AG10803 (cell line): ENCODE results near the gene PLPP2.
"Not testable (repeated sequence)": the region's sequence is repeated elsewhere in the genome, so short reads cannot be mapped to it uniquely, and the experiment has no call there.

Experiments
- DNase-seq: peaks from one replicate; pipeline ENCODE4 v3.0.0; 2010; ENCODE audit warnings: low read depth
- H3K4me3 ChIP-seq: 2 replicates; pipeline ENCODE4 v1.5.1; 2011; ENCODE audit warnings: mild to moderate bottlenecking, low read length, control low read depth
- TF ChIP-seq, protein P1 (sequence below): conservative IDR thresholded peaks from 2 replicates; pipeline ENCODE4 v1.5.1; 2011; ENCODE audit warnings: mild to moderate bottlenecking, low read length, control low read depth, inconsistent platforms

The PLPP2 gene

DNA sequence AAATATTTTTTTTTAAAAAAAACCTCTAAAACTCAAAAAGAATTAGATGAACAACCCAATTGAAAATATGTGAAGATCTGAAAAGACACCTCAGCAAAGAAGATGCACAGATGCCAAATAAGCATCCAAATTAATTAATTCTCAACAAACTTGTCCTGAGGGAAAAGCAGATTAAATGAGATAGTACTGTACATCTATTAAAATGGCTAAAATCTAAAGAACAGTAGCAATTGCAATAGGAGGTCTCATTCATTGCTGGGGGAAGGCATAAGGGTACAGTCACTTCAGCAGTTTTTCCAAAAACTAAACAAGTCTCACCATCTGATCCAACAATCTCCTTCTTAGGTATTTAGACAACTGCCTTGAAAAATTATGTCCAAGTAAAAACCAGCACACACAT, 22.0 kb downstream of the PLPP2 start:
- no peak for DNase-seq
- TF ChIP-seq, protein P1, sequence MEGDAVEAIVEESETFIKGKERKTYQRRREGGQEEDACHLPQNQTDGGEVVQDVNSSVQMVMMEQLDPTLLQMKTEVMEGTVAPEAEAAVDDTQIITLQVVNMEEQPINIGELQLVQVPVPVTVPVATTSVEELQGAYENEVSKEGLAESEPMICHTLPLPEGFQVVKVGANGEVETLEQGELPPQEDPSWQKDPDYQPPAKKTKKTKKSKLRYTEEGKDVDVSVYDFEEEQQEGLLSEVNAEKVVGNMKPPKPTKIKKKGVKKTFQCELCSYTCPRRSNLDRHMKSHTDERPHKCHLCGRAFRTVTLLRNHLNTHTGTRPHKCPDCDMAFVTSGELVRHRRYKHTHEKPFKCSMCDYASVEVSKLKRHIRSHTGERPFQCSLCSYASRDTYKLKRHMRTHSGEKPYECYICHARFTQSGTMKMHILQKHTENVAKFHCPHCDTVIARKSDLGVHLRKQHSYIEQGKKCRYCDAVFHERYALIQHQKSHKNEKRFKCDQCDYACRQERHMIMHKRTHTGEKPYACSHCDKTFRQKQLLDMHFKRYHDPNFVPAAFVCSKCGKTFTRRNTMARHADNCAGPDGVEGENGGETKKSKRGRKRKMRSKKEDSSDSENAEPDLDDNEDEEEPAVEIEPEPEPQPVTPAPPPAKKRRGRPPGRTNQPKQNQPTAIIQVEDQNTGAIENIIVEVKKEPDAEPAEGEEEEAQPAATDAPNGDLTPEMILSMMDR: no peak
- H3K4me3 ChIP-seq: no peak overlapping the region

DNA sequence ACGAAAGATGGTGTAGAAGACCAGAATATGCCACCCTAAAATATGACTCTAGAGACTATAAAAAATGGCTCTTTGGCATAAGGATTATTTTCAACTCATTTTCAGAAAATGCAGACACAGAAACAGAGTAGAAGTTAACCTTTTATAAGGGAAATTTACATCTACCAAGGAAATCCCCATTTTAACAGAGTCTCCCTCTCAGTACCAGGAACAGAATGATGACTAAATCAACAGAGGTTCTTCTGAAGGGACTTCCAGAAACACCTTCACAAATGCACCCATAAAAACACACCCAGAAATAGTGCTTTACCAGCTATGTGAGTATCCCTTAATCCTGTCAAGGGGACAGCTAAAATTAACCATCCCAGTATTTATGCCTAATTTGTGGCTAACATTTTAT, 29.1 kb downstream of the PLPP2 start:
- TF ChIP-seq, protein P1: no peak
- no peak for DNase-seq
- H3K4me3 ChIP-seq: no peak overlapping the region

DNA sequence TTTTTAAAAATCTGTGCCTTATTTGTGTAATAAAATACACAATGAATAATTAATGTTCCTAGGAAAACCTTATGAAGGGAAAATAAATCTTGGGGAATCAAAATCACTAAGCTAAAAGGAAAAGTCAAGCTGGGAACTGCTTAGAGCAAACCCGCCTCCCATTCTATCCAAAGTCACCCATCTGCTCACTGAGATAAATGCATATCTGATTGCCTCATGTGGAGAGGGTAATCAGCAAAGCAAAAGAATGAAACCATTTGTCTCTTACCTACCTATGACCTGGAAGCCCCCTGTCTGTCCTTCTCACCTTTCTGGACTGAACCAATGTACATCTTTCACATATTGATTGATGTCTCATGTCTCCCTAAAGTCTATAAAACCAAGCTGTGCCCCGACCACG, 34.4 kb downstream of the PLPP2 start:
- not testable (repeated sequence) for H3K4me3 ChIP-seq, DNase-seq

DNA sequence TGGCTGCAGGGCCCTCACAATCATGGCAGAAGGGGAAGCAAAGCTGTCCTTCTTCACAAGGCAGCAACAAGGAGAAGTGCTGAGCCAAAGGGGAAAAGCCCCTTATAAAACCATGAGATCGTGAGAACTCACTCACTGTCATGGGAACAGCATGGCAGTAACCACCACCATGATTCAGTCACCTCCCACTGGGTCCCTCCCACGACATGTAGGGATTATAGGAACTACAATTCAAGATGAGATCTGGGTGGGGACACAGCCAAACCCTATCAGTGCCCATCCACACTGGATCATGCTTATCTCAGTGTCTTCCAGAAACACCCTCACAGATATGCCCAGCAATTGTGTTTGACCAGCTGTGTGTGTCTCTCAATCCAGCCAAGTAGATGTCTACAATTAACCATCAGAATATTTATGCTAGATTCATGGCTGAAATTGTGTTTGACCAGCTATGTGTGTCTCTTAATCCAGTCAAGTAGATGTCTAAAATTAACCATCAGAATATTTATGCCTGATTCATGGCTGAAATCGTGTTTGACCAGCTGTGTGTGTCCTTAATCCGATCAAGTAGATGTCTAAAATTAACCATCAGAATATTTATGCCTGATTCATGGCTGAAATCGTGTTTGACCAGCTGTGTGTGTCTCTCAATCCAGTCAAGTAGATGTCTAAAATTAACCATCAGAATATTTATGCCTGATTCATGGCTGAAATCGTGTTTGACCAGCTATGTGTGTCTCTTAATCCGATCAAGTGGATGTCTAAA, 38.6 kb downstream of the PLPP2 start:
- not testable (repeated sequence) for H3K4me3 ChIP-seq

DNA sequence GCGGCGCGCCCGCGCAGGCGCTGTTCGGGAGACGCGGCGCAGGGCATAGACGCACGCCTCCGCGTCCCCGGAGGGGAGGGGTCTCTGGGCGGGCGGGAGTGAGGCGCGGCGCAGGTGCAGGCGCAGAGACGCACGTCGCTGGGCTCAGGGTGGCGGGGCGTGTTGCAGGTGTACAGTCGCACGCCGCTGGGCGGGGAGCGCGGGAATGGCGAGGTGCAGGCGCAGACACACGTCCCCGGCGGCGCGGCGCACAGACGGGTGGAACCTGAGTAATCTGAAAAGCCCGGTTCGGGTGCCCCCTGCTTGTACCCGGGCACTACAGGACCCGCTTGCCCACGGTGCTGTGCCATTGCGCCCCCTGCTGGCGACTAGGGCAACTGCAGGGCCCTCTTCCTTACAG, 44.7 kb downstream of the PLPP2 start:
- no peak overlapping the region for H3K4me3 ChIP-seq
- TF ChIP-seq, protein P1: no peak
- DNase-seq: no peak

More for the DNA sequence above, 38.6 kb downstream of the PLPP2 start:
- not testable (repeated sequence) for DNase-seq

DNA sequence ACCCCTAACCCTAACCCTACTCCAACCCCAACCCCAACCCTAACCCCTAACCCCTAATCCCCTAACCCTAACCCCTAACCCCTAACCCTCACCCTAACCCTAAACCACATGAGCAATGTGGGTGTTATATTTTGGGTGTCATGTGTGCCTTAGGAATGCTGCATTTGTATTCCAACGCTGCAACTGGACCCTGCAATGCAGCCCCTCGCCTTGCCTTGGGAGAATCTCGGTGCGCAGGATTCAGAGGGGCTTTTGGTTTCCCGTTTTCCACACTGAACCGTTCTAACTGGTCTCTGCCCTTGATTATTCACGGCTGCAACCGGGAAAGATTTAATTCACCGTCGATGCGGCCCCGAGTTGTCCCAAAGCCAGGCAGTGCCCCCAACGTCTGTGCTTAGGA, 45.3 kb downstream of the PLPP2 start:
- peak overlapping the region; percentile 41 for H3K4me3 ChIP-seq
- DNase-seq: not testable (repeated sequence)

DNA sequence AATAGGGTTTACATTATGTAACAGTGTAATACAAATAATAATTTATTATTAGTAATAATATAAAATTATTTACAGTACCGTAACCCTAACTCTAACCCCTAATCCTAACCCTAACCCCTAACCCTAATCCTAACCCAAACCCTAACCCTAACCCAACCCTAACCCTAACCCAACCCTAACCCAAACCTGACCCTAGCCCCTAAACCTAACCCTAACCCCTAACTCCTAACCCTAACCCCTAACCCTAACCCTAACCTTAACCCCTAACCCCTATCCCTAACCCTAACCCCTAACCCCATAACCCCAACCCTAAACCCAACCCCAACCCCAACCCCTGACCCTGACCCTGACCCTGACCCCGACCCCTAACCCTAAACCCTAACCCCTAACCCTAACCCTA, 45.7 kb downstream of the PLPP2 start:
- H3K4me3 ChIP-seq: no peak overlapping the region
- no peak for DNase-seq
- TF ChIP-seq, protein P1: no peak
